Measurements from ENCODE around the gene SPTBN4.
"Not testable (repeated sequence)": the region's sequence is repeated elsewhere in the genome, so short reads cannot be mapped to it uniquely, and the experiment has no call there.

The SPTBN4 gene

DNA sequence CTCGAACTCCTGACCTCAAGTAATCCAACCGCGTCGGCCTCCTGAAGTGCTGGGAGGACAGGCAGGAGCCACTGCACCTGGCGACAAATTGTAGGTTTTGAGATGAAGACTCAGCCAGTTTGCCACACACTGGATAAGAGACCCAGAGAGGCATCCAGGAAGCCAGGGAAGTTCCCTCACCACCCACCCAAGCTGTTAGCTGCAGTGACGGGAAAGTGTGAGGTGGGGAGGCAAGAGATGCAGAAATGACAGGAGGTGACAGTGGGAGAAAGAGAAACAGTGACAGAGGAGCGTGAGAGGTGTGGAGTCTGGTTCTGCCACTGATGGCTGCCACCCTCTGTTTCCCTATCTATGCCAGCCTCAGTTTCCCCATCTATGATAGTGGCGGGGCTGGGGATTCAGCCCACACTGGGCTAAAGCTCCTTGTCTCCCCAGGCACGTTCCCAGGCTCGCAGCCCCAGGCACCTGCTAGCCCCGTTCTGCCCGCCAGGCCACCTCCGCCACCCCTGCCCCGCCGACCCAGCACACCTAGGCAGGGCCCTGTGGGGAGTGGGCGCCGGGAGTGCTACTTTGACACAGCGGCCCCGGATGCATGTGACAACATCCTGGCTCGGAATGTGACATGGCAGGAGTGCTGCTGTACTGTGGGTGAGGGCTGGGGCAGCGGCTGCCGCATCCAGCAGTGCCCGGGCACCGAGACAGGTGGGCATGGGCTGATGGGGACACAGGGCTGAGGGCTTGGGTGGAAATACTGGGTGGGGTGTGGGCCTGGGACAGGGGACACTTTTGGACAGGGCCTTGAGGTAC is 155.4 kb downstream of the SPTBN4 start:
- no peak for DNase-seq

DNA sequence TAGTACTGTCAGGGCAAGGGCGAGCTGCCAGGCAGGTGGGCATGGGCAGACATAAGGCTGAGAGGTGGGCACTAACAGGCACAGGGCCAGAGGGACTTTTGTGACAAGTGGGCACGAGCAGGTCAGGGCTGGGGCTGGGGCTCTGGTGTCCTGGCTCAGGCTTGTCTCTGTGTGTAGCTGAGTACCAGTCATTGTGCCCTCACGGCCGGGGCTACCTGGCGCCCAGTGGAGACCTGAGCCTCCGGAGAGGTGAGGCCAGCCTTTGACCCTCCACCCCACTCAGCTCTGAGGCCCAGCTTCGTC is 155.9 kb downstream of the SPTBN4 start:
- no peak for DNase-seq

DNA sequence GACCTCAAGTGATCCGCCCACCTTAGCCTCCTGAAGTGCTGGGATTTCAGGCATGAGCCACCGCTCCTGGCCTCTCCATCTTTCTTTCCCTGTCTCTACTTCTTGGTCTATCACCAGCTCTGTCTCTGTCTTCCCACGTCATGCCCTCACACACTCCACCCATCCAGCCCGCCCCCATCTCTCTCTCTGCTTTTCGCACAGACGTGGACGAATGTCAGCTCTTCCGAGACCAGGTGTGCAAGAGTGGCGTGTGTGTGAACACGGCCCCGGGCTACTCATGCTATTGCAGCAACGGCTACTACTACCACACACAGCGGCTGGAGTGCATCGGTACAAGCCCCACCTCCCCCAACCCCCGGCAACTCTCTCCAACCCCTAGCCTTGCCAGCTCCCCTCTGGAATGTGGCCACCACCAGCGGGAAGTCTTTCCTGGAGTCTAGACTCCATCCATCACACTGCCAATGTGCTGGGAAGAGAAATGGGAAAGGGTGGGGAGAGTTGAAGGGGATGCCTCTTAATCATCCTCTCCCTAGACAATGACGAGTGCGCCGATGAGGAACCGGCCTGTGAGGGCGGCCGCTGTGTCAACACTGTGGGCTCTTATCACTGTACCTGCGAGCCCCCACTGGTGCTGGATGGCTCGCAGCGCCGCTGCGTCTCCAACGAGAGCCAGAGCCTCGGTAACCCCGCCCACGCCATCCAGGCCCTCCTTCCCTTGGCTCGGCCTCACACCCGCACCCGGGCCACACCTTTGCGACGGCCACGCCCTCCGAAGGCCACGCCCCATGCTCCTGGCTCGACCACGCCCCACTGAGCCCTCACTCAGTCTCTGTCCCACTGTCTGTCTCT is 156.8 kb downstream of the SPTBN4 start:
- peak; percentile 85 to 97 (median 91) for DNase-seq

DNA sequence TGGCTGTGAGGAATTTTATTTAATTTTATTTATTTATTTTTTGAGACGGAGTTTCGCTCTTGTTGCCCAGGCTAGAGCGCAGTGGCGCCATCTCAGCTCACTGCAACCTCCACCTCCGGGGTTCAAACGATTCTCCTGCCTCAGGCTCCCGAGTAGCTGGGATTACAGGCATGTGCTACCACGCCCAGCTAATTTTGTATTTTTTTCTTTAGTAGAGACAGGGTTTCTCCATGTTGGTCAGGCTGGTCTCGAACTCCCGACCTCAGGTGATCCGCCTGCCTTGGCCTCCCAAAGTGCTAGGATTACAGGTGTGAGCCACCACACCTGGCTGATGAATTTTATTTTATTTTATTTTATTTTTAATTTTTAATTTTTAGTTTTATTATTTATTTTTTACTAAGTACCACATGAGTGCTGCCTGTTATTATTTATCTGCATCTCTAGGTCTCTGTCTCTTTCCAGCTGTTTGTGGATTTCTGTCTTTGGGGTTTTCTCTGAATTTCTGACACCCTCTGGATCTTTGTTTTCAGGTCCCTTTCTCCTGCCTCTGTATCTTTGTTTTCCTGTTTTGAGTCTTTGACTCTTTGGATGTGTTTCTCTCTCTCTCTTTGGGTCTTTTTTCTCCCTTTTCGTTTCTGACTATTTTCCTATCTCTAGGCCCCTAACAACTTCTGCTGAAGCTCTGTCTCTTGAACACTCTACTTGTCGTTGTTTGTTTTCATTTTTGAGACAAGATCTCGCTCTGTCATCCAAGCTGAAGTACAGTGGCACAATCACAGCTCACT is 157.8 kb downstream of the SPTBN4 start:
- not testable (repeated sequence) for DNase-seq

DNA sequence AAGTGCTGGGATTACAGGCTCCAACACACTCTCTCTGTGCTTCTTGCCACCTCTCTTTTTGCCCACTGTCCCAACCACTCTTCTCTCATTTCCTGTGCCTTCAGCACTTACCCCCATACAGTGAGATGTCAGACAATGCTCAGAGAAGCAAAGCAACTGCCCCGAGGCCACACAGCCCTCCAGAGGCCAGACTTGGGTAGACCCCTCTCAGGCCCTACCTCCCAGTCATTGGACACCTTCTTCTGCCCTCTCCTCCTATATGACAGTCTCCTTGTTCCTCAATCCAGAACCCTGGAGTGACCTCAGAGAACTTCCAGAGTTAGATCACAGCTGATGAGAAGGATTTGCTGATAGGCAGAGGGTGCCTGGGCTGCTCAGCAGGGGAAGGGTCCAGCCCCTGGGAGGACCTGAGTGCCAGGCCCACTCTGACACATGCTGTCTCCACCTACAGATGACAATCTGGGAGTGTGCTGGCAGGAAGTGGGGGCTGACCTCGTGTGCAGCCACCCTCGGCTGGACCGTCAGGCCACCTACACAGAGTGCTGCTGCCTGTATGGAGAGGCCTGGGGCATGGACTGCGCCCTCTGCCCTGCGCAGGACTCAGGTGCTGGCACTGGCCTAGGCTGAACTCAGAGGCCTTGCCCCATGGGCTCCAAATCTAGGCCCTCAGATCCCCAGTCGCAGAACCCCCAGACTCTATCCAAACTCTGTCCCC is 158.8 kb downstream of the SPTBN4 start:
- DNase-seq: no peak

Data from NCI-H1417 (cell line).